Spinal cord (tissue), 10 donors: ENCODE measurements around the gene TINCR. TPM values are rescaled to one million over a fixed set of nuclear protein-coding genes. Genes with fewer than 3 reads are reported as not detected.
"Not testable (repeated sequence)": the region's sequence is repeated elsewhere in the genome, so short reads cannot be mapped to it uniquely, and the experiment has no call there.

Experiments
- DNase-seq, 6 donors: peaks; one replicate each; pipeline versions ENCODE4 v3.0.0 to v3.0.0-alpha.2; 2013 to 2015; ENCODE audit warnings: low spot score in 6 of 6, low read depth in 4 of 6
- H3K27ac ChIP-seq: one replicate; pipeline ENCODE4 v1.5.1; 2013; ENCODE audit warnings: low read depth, low read length, control low read depth
- H3K27me3 ChIP-seq: one replicate; pipeline ENCODE4 v1.6.1; 2013; ENCODE audit warnings: low read length; ENCODE audit not compliant: control insufficient read depth, insufficient read depth
- H3K36me3 ChIP-seq: one replicate; pipeline ENCODE4 v1.6.1; 2013; ENCODE audit warnings: low read length; ENCODE audit not compliant: control insufficient read depth, insufficient read depth
- H3K4me1 ChIP-seq: one replicate; pipeline ENCODE4 v1.6.1; 2013; ENCODE audit warnings: low read length; ENCODE audit not compliant: control insufficient read depth, insufficient read depth
- H3K4me3 ChIP-seq: one replicate; pipeline ENCODE4 v1.5.1; 2013; ENCODE audit warnings: low read depth, low read length, control low read depth
- H3K9me3 ChIP-seq: one replicate; pipeline ENCODE4 v1.6.1; 2013; ENCODE audit warnings: low read length; ENCODE audit not compliant: control insufficient read depth, insufficient read depth
- WGBS: methylation state at CpG from one replicate; pipeline ENCODE4 v1.1.5; 2013; ENCODE audit warnings: missing lambda C conversion rate; ENCODE audit not compliant: insufficient coverage; 5-methylcytosine and 5-hydroxymethylcytosine counted together
- polyA plus RNA-seq, 2 donors: library from polyadenylated mRNA; unstranded; fragments of 120-200 nt; gene quantifications; one replicate each; pipeline ENCODE4 v1.2.1, GENCODE V29; 2013; ENCODE audit not compliant: insufficient read length in 2 of 2
- total RNA-seq, 2 donors: library from RNA; depleted of rRNA in 1 of 2; stranded (reverse); fragments of 120-200 nt in 1 of 2; fragments of >200 nt in 1 of 2; gene quantifications; one replicate each; pipeline versions ENCODE4 v1.2.3 to v1.2.4, GENCODE V29; 2013 to 2014
- donor health status: healthy.

Gene TINCR
- total and polyA plus RNA-seq, 4 donors = 0.94 to 5.1 (median 2.6) TPM

- no peak overlapping the region for H3K27ac ChIP-seq
- no peaks in the 10 kb centered on the region for H3K9me3 ChIP-seq
- H3K36me3 ChIP-seq = no peaks in the 10 kb centered on the region
- 92% methylated on average over 2 of the region's 4 CpGs for WGBS
- no peak for DNase-seq
- peaks cover 3% of the 10 kb centered on the region for H3K4me1 ChIP-seq
- no peaks in the 10 kb centered on the region for H3K27me3 ChIP-seq
- H3K4me3 ChIP-seq = no peak overlapping the region
Measured at GRCh38 chr19:5545984-5546383, 21.8 kb downstream of the TINCR start.

GRCh38 chr19:5545051-5545450 lies 22.7 kb downstream of the TINCR start:
- no peak overlapping the region for H3K4me3 ChIP-seq
- H3K9me3 ChIP-seq = no peaks in the 10 kb centered on the region
- no peaks in the 10 kb centered on the region for H3K27me3 ChIP-seq
- 90% methylated on average over 5 of the region's 5 CpGs for WGBS
- DNase-seq = no peak
- peaks cover 3% of the 10 kb centered on the region for H3K4me1 ChIP-seq
- no peak overlapping the region for H3K27ac ChIP-seq
- H3K36me3 ChIP-seq = no peaks in the 10 kb centered on the region

GRCh38 chr19:5542665-5543064 lies 25.1 kb downstream of the TINCR start:
- 67% methylated on average over 3 of the region's 8 CpGs for WGBS
- Histone ChIP-seq H3K27ac (no peak overlapping the region), H3K36me3 (no peaks in the 10 kb centered on the region), H3K4me1 (peaks cover 14% of the 10 kb centered on the region), H3K9me3 (no peaks in the 10 kb centered on the region), H3K27me3 (no peaks in the 10 kb centered on the region), H3K4me3 (no peak overlapping the region)
- peak in 1 of 6 donors; percentile 45 for DNase-seq

GRCh38 chr19:5541456-5541855 lies 26.3 kb downstream of the TINCR start:
- no peak overlapping the region for H3K27ac ChIP-seq
- 75% methylated on average over 5 of the region's 7 CpGs for WGBS
- H3K4me3 ChIP-seq = no peak overlapping the region

GRCh38 chr19:5540208-5540607 lies 27.5 kb downstream of the TINCR start:
- H3K27ac ChIP-seq = no peak overlapping the region
- H3K4me3 ChIP-seq = no peak overlapping the region
- DNase-seq = no peak
- H3K36me3 ChIP-seq = no peaks in the 10 kb centered on the region
- H3K27me3 ChIP-seq = no peaks in the 10 kb centered on the region
- H3K9me3 ChIP-seq = no peaks in the 10 kb centered on the region
- WGBS = 92% methylated on average over 10 of the region's 10 CpGs
- peaks cover 25% of the 10 kb centered on the region for H3K4me1 ChIP-seq

More at GRCh38 chr19:5541456-5541855, 26.3 kb downstream of the TINCR start:
- DNase-seq = no peak
- Histone ChIP-seq H3K27me3 (no peaks in the 10 kb centered on the region), H3K4me1 (peaks cover 19% of the 10 kb centered on the region), H3K9me3 (no peaks in the 10 kb centered on the region), H3K36me3 (no peaks in the 10 kb centered on the region)

GRCh38 chr19:5537870-5538269 lies 29.9 kb downstream of the TINCR start:
- no peak for DNase-seq
- WGBS = 83% methylated on average over 7 of the region's 12 CpGs
- Histone ChIP-seq H3K4me3 (no peak overlapping the region), H3K9me3 (peaks cover 6% of the 10 kb centered on the region), H3K27me3 (no peaks in the 10 kb centered on the region), H3K4me1 (peaks cover 22% of the 10 kb centered on the region), H3K36me3 (no peaks in the 10 kb centered on the region), H3K27ac (no peak overlapping the region)

GRCh38 chr19:5536982-5537579 lies 30.7 kb downstream of the TINCR start:
- peaks cover 22% of the 10 kb centered on the region for H3K4me1 ChIP-seq
- not testable (repeated sequence) for H3K27ac ChIP-seq, H3K4me3 ChIP-seq, DNase-seq, H3K36me3 ChIP-seq, H3K27me3 ChIP-seq, H3K9me3 ChIP-seq
- WGBS = 71% methylated on average over 1 of the region's 12 CpGs

GRCh38 chr19:5536337-5536894 lies 31.3 kb downstream of the TINCR start:
- peak in 5 of 6 donors; percentile 45 to 90 (median 64) for DNase-seq
- no peak overlapping the region for H3K27ac ChIP-seq
- no peaks in the 10 kb centered on the region for H3K36me3 ChIP-seq
- no peaks in the 10 kb centered on the region for H3K27me3 ChIP-seq
- H3K9me3 ChIP-seq = peaks cover 6% of the 10 kb centered on the region
- 2% methylated on average over 38 of the region's 38 CpGs for WGBS
- peaks cover 22% of the 10 kb centered on the region for H3K4me1 ChIP-seq
- H3K4me3 ChIP-seq = peak overlapping the region; percentile 11

GRCh38 chr19:5534787-5535586 lies 32.8 kb downstream of the TINCR start:
- Histone ChIP-seq H3K27me3 (no peaks in the 10 kb centered on the region), H3K9me3 (peaks cover 6% of the 10 kb centered on the region), H3K36me3 (no peaks in the 10 kb centered on the region), H3K4me3 (no peak overlapping the region), H3K27ac (no peak overlapping the region), H3K4me1 (peaks cover 22% of the 10 kb centered on the region)
- WGBS = 87% methylated on average over 8 of the region's 9 CpGs
- DNase-seq = no peak
